GM19099 (cell line): ENCODE results near the gene TRIM69.

ENCODE experiments used
- POLR2A ChIP-seq: IDR thresholded peaks from 3 replicates; pipeline ENCODE4 v1.6.1; 2011; ENCODE audit warnings: low read depth; ENCODE audit not compliant: insufficient read length; ENCODE audit errors: extremely low read depth

The TRIM69 gene

DNA sequence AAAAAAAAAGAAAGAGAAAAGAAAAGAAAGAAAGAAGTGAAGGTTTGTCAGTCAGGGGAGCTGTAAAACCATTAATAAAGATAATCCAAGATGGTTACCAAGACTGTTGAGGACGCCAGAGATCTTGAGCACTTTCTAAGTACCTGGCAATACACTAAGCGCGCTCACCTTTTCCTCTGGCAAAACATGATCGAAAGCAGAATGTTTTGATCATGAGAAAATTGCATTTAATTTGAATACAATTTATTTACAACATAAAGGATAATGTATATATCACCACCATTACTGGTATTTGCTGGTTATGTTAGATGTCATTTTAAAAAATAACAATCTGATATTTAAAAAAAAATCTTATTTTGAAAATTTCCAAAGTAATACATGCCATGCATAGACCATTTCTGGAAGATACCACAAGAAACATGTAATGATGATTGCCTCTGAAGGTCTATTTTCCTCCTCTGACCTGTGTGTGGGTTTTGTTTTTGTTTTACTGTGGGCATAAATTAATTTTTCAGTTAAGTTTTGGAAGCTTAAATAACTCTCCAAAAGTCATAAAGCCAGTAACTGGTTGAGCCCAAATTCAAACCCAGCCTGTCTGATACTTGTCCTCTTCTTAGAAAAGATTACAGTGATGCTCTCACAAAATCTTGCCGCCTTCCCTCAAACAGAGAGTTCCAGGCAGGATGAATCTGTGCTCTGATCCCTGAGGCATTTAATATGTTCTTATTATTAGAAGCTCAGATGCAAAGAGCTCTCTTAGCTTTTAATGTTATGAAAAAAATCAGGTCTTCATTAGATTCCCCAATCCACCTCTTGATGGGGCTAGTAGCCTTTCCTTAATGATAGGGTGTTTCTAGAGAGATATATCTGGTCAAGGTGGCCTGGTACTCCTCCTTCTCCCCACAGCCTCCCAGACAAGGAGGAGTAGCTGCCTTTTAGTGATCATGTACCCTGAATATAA is 23.0 kb upstream of the TRIM69 start:
- TF ChIP-seq POLR2A: peak; percentile 33

DNA sequence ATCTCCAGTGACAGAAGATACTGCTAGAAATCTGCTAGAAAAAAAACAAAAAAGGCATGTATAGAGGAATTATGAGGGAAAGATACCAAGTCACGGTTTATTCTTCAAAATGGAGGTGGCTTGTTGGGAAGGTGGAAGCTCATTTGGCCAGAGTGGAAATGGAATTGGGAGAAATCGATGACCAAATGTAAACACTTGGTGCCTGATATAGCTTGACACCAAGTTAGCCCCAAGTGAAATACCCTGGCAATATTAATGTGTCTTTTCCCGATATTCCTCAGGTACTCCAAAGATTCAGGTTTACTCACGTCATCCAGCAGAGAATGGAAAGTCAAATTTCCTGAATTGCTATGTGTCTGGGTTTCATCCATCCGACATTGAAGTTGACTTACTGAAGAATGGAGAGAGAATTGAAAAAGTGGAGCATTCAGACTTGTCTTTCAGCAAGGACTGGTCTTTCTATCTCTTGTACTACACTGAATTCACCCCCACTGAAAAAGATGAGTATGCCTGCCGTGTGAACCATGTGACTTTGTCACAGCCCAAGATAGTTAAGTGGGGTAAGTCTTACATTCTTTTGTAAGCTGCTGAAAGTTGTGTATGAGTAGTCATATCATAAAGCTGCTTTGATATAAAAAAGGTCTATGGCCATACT is 21.1 kb upstream of the TRIM69 start:
- no peak for TF ChIP-seq POLR2A

DNA sequence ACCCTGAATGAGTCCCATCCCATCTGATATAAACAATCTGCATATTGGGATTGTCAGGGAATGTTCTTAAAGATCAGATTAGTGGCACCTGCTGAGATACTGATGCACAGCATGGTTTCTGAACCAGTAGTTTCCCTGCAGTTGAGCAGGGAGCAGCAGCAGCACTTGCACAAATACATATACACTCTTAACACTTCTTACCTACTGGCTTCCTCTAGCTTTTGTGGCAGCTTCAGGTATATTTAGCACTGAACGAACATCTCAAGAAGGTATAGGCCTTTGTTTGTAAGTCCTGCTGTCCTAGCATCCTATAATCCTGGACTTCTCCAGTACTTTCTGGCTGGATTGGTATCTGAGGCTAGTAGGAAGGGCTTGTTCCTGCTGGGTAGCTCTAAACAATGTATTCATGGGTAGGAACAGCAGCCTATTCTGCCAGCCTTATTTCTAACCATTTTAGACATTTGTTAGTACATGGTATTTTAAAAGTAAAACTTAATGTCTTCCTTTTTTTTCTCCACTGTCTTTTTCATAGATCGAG is 20.5 kb upstream of the TRIM69 start:
- TF ChIP-seq POLR2A: peak; percentile 29

DNA sequence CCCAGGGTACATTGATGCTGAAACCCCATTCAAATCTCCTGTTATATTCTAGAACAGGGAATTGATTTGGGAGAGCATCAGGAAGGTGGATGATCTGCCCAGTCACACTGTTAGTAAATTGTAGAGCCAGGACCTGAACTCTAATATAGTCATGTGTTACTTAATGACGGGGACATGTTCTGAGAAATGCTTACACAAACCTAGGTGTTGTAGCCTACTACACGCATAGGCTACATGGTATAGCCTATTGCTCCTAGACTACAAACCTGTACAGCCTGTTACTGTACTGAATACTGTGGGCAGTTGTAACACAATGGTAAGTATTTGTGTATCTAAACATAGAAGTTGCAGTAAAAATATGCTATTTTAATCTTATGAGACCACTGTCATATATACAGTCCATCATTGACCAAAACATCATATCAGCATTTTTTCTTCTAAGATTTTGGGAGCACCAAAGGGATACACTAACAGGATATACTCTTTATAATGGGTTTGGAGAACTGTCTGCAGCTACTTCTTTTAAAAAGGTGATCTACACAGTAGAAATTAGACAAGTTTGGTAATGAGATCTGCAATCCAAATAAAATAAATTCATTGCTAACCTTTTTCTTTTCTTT is 19.2 kb upstream of the TRIM69 start:
- peak; percentile 40 for TF ChIP-seq POLR2A

DNA sequence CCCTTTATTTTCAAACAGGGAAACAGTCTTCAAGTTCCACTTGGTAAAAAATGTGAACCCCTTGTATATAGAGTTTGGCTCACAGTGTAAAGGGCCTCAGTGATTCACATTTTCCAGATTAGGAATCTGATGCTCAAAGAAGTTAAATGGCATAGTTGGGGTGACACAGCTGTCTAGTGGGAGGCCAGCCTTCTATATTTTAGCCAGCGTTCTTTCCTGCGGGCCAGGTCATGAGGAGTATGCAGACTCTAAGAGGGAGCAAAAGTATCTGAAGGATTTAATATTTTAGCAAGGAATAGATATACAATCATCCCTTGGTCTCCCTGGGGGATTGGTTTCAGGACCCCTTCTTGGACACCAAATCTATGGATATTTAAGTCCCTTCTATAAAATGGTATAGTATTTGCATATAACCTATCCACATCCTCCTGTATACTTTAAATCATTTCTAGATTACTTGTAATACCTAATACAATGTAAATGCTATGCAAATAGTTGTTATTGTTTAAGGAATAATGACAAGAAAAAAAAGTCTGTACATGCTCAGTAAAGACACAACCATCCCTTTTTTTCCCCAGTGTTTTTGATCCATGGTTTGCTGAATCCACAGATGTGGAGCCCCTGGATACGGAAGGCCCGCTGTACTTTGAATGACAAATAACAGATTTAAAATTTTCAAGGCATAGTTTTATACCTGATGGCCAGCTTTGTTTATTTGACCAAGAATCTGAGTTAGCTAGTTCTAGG is 18.0 kb upstream of the TRIM69 start:
- no peak for TF ChIP-seq POLR2A

DNA sequence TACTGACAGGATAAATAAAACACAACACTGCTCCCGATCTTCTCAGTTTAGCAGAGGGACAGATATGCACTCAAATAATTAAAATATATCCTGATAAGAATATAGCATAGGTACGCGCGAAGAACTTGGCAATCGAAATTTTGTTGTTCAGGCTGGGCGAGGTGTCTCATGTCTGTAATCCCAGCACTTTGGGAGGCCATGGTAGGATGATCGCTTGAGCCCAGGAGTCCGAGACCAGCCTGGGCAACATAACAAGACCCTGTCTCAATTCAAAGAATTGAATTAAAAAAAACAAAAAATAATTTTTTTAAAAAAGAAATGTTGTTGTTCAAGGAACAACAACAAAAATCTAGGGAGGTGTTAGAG is 17.4 kb upstream of the TRIM69 start:
- TF ChIP-seq POLR2A: no peak

DNA sequence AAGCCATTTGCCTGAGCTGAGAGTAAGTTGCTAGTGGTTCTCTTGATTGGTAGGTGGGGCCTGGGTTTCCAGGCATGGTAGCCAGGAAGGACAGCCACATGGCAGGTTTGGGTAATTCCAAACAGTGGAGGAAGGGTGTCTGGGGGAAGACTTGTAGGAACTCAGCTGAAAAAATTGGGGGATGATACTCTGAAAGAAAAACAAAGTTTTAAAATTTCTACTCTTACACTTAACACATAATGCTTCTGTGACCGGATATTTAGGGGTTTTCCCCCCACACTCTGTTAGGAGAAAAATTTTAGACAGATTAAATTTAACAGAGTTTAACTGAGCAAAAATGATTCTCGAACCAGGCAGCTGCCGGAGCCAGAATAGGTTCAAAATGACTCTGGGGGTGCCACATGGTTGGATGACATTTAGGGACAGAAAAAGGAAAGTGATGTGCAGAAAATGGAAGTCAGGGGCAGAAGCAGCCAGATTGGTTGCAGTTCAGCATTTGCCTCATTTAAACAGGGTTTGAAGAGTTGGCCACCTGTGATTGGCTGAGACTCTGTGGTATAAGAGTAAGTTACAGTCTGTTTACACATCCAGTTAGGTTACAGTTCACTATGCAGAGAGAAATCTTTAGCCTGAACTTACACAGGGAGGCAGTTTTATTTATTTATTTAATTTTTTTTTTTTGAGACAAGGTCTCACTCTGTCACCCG is 16.9 kb upstream of the TRIM69 start:
- peak; percentile 71 for TF ChIP-seq POLR2A

DNA sequence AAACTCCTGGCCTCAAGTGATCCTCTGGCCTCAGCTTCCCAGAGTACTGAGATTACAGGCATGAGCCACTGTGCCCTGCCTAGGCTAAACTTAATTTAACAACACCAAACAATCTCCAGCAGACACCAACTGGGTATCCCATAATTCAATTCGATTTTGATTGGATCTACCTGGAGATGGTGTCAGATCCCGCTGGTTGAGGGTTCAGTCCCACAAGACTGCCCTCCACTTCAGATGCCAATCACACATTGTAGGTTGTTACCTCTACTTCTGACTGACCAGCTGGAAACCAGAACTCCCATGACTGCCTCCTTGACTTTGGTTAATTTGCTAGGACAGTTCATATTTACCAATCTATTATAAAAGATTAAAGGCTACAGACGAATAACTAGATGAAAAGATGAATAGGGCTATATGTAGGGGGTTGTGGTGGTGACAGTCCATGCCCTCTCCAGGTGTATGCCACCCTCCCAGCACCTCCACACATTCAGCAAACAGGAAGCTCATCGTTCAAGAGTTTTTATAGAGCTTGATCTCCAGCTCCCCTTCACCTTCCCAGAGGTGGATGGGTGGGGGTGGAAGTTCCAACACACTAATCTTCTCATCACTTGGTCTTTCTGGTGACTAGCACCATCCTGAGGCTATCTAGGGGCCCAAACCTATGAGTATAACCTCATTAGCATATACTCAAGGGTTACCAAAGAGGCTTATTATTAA is 15.7 kb upstream of the TRIM69 start:
- TF ChIP-seq POLR2A: peak; percentile 38

DNA sequence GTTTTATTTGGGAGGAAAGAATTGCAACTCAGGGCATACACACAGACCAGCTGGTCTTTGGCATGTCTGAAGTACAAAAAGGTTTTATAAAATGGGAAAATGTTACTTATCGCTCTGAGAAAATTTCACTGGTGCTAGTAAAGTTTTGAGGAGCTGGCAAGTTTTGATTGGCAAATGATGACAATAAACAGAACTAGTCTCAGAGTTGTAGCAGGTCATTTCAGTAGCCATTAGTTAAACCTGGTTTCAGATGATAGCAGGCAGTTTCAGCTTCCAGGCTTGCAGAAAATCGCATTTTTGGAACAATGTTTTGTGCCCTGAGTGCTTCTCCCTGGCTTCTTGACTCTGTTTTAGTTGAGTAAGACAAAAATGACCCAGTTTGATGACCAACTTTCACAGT is 14.3 kb upstream of the TRIM69 start:
- TF ChIP-seq POLR2A: no peak

DNA sequence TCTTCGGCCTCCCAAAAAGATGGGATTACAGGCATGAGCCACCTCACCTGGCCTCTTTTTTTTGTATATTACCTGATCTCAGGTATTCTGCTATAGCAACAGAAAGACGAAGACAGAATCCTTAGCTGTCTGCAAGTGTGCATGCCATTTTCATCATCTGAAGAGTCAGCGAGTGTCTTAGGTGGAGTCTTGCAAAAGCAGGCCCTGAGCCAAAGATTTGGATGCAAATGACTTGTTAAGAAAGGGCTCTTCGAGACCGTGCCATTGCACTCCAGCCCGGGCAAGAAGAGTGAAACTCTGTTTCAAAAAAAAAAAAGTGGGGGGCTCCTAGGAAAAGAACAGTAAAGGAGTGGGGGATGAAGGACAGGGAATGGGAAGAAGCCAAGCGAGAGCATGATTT is 10.2 kb upstream of the TRIM69 start:
- no peak for TF ChIP-seq POLR2A

DNA sequence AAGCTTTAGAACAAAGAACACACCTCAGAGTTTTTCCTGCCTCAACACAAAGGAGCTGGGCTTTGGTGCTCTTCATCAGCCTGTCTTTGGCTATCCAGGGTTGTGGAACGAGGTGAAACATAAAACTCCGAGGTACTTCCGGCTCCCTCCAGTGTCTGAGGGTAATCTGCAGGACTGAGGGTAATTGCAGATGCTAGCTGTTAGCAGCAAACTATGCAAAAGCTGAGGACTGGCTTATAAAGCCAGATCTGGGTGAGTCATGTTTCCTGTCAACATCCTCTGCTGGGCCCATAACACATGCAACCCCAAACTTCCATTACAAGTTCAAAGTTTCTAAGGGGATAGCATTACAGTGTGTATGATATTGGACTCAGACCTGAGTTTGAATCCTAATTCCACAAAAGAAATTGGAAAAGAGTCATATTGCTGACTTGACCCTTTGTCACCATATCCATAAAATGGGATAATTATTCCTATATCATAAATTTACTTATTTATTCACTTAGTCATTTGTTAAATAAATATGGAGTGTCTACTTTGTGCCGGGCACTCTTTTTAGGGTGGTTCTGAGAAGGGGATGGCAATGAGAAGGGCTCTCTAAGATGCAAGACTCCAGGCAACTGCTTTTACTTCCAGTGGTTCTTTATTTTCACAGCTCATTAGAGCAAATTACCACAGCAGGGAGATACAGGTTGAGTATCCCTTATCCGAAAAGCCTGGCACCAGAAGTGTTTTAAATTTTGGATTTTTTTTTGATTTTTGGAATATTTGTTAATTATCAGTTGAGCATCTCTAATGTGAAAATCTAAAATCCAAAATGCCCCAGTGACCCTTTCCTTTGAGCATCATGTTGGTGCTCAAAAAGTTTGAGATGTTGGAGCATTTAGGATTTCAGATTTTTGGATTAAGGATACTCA is 9.5 kb upstream of the TRIM69 start:
- peak; percentile 96 for TF ChIP-seq POLR2A

DNA sequence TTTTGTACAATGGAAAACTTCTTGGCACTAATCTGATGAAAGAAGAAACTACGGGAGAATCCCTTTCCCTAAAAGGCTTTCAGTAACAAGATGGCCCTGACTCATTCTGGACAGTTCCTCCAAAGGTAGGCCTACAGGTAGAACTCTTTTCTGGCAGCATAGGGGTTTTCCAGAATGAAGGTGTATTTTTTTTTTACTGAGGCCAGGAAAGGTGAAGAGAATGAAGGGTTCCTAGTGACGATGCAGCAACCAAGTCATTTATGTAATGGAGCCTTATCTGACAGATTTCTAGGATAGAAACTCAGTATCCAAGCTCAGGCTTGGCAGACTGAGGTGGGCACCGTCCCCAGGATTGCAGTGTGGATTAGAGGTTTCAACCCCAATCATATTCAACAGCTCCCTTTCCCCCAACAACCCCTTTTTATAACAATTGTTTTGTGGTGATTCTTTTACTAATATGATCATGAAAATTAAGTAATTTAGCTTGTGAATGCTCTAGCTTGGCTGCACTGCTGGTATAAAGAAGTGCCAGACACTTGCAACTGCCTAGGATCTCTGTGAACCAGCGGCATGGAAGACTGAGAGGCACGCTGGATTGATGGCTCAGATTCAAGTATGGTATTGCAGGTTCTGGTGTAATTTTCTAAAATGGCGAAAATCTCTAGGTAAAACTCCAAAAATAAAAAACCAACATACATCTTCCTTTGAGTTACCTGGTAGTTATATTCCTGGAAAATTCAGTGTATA is 8.7 kb upstream of the TRIM69 start:
- TF ChIP-seq POLR2A: peak; percentile 12
